ENCODE results near the gene TNRC18.

GRCh38 chr7:5314864-5315263 is 108.8 kb downstream of the TNRC18 start:
- no peak for TF ChIP-seq SP2 (IDR thresholded peaks at IDR 0.05; ENCODE audit: low read length)
- TF ChIP-seq CTCF (IDR thresholded peaks at IDR 0.05; ENCODE audit: control extremely low read depth in 1 of 3, insufficient read depth in 1 of 3, low read depth in 1 of 3, low read length in 3 of 3): no peak
- no peak for TF ChIP-seq POLR2AphosphoS5 (IDR thresholded peaks at IDR 0.05; ENCODE audit: low read depth, low read length)
- TF ChIP-seq CBX5 (IDR thresholded peaks at IDR 0.05; ENCODE audit: low read depth, low read length): no peak
- TF ChIP-seq NRF1 (IDR thresholded peaks at IDR 0.05; ENCODE audit: low read depth, low read length): no peak
